Stimulated activated CD4-positive, alpha-beta T cell treated with anti-CD3 and anti-CD28 coated beads, Interleukin-15, amount 100 ng/mL, for 48 hours (primary cell): Measurements from ENCODE around the gene DCAKD.

Experiments used
- DNase-seq, 2 donors: peaks; one replicate each; pipeline ENCODE4 v3.0.0-alpha.2; 2020; ENCODE audit warnings: low read depth in 2 of 2

The DCAKD gene

DNA sequence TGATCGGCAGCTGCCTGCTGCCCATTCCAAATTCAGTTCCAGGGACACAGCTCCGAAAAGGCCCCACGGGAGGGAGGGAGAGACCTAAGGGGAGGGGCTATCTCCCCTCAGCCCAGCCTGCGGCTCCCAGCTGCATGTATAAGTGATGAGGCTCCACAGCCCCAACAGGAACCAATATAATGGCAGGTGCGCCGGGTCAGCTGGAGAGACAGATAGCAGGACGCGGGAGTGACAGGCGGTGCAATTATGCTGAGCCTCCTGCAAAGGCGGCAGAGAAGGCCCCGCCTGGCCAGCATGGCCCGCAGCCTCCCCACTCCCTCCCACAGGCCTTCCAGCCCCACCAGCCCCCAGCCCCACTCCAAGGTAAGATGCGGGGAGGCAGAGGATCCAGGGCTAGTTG is 75.2 kb downstream of the DCAKD start:
- no peak for DNase-seq
